Lower lobe of right lung (tissue), 2 donors: ENCODE results near the gene PLOD2. TPM values are rescaled to one million over a fixed set of nuclear protein-coding genes. Genes with fewer than 3 reads are reported as not detected.

Source experiments
- ATAC-seq, 2 donors: fragments of 200-7000 bp; cut with Tn5 transposase; one replicate each; pipeline ENCODE4 v1.9.1; 2020 to 2022; ENCODE audit warnings: mild to moderate bottlenecking in 2 of 2, moderate library complexity in 2 of 2
- DNase-seq: peaks from one replicate; pipeline ENCODE4 v3.0.0-alpha.2; 2020
- H3K27ac ChIP-seq: fragments of 200-600 bp; one replicate; pipeline ENCODE4 v1.8.0; 2022
- H3K27me3 ChIP-seq: fragments of 200-600 bp; one replicate; pipeline ENCODE4 v1.8.0; 2022; ENCODE audit warnings: low read depth
- H3K36me3 ChIP-seq: fragments of 200-600 bp; one replicate; pipeline ENCODE4 v1.8.0; 2022; ENCODE audit warnings: mild to moderate bottlenecking
- H3K4me1 ChIP-seq: fragments of 200-600 bp; one replicate; pipeline ENCODE4 v1.8.0; 2022
- H3K4me3 ChIP-seq: fragments of 200-600 bp; one replicate; pipeline ENCODE4 v1.8.0; 2022; ENCODE audit warnings: mild to moderate bottlenecking
- H3K9me3 ChIP-seq: fragments of 200-600 bp; one replicate; pipeline ENCODE4 v1.8.0; 2022
- CTCF ChIP-seq: fragments of 200-600 bp; IDR thresholded peaks from one replicate; pipeline ENCODE4 v1.8.0; 2022; ENCODE audit warnings: antibody characterized with exemption, mild to moderate bottlenecking
- intact Hi-C: fragments of 100-400 bp; cut with DNase I; formaldehyde crosslinking; loops from one replicate; pipeline ENCODE4 v1.11.0; 2022
- total RNA-seq: library from RNA; stranded (reverse); fragmentation: NEBNext Ultra II Directional; extraction: Animal tissue kit (Norgen Biotek cat#: 25700); gene quantifications from one replicate; pipeline ENCODE4 v1.2.1, GENCODE V29; 2021
- donor health status: DM: no; HTN: yes; CAD: no; lungs with severe emphysema.

Gene PLOD2
- total RNA-seq, 1 donor from 2014 or later: 17.9 TPM

GRCh38 chr3:146131616-146132410 is 29.2 kb downstream of the PLOD2 start:
- Histone ChIP-seq H3K27me3 (no peaks in the 10 kb centered on the region), H3K27ac (no peak overlapping the region), H3K9me3 (no peaks in the 10 kb centered on the region), H3K36me3 (no peaks in the 10 kb centered on the region), H3K4me3 (no peak overlapping the region), H3K4me1 (no peaks in the 10 kb centered on the region)
- intact Hi-C loops: no loop called here
- ATAC-seq (no peak), DNase-seq (no peak)
- TF ChIP-seq CTCF: no peak

- no peaks in the 10 kb centered on the region for H3K4me1 ChIP-seq
- H3K27ac ChIP-seq: no peak overlapping the region
- no peak for TF ChIP-seq CTCF
- no peak for DNase-seq
- H3K4me3 ChIP-seq: no peak overlapping the region
- H3K27me3 ChIP-seq: no peaks in the 10 kb centered on the region
- intact Hi-C loops: no loop called here
- ATAC-seq: no peak
- no peaks in the 10 kb centered on the region for H3K36me3 ChIP-seq
- no peaks in the 10 kb centered on the region for H3K9me3 ChIP-seq
These were observed 30.1 kb downstream of the PLOD2 start for GRCh38 chr3:146130881-146131371.

- H3K27ac ChIP-seq: no peak overlapping the region
- intact Hi-C loops: no loop called here
- DNase-seq: no peak
These were observed 31.2 kb downstream of the PLOD2 start for GRCh38 chr3:146129750-146130149.

GRCh38 chr3:146128939-146129338 is 32.0 kb downstream of the PLOD2 start:
- Histone ChIP-seq H3K27ac (no peak overlapping the region), H3K36me3 (no peaks in the 10 kb centered on the region), H3K4me1 (no peaks in the 10 kb centered on the region), H3K27me3 (no peaks in the 10 kb centered on the region), H3K9me3 (no peaks in the 10 kb centered on the region), H3K4me3 (no peak overlapping the region)
- no peak for ATAC-seq
- DNase-seq: no peak
- intact Hi-C loops: no loop called here
- TF ChIP-seq CTCF: no peak

More at GRCh38 chr3:146129750-146130149, 31.2 kb downstream of the PLOD2 start:
- no peaks in the 10 kb centered on the region for H3K4me1 ChIP-seq
- no peak for ATAC-seq
- TF ChIP-seq CTCF: no peak
- no peaks in the 10 kb centered on the region for H3K27me3 ChIP-seq
- no peaks in the 10 kb centered on the region for H3K36me3 ChIP-seq
- no peak overlapping the region for H3K4me3 ChIP-seq
- no peaks in the 10 kb centered on the region for H3K9me3 ChIP-seq

GRCh38 chr3:146128179-146128578 is 32.8 kb downstream of the PLOD2 start:
- no peak for DNase-seq
- intact Hi-C loops: no loop called here
- Histone ChIP-seq H3K9me3 (no peaks in the 10 kb centered on the region), H3K27ac (no peak overlapping the region), H3K4me3 (no peak overlapping the region), H3K27me3 (no peaks in the 10 kb centered on the region), H3K36me3 (no peaks in the 10 kb centered on the region), H3K4me1 (no peaks in the 10 kb centered on the region)
- ATAC-seq: no peak
- no peak for TF ChIP-seq CTCF
